HG02884 (cell line): ENCODE measurements around the gene TUBB2B.
"Not testable (repeated sequence)": the region's sequence is repeated elsewhere in the genome, so short reads cannot be mapped to it uniquely, and the experiment has no call there.

Experiments used
- ATAC-seq: cut with Tn5 transposase; IDR thresholded peaks from one replicate; pipeline ENCODE4 v1.9.1; 2021; ENCODE audit warnings: mild to moderate bottlenecking, moderate library complexity; ENCODE audit not compliant: unreplicated experiment

TUBB2B gene

GRCh38 chr6:3212261-3212660 lies 15.2 kb downstream of the TUBB2B start:
- no peak for ATAC-seq

- ATAC-seq, result no peak
These were observed 15.8 kb downstream of the TUBB2B start for GRCh38 chr6:3211681-3212080.

- no peak for ATAC-seq
These were observed 17.3 kb downstream of the TUBB2B start for GRCh38 chr6:3210024-3210610.

- ATAC-seq, result peak; percentile 64
These were observed 18.1 kb downstream of the TUBB2B start for GRCh38 chr6:3209114-3210023.

- no peak for ATAC-seq
These were observed 18.7 kb downstream of the TUBB2B start for GRCh38 chr6:3208775-3209113.

GRCh38 chr6:3208098-3208774 lies 19.2 kb downstream of the TUBB2B start:
- no peak for ATAC-seq

GRCh38 chr6:3206339-3207015 lies 21.0 kb downstream of the TUBB2B start:
- ATAC-seq, result no peak

- ATAC-seq, result no peak
These were observed 21.5 kb downstream of the TUBB2B start for GRCh38 chr6:3205913-3206312.

- ATAC-seq, result no peak
These were observed 22.5 kb downstream of the TUBB2B start for GRCh38 chr6:3204921-3205320.

GRCh38 chr6:3202999-3203696 lies 24.3 kb downstream of the TUBB2B start:
- no peak for ATAC-seq

- ATAC-seq, result no peak
These were observed 26.1 kb downstream of the TUBB2B start for GRCh38 chr6:3201388-3201787.

- no peak for ATAC-seq
These were observed 26.8 kb downstream of the TUBB2B start for GRCh38 chr6:3200682-3201081.

- no peak for ATAC-seq
These were observed 28.1 kb downstream of the TUBB2B start for GRCh38 chr6:3199382-3199781.

GRCh38 chr6:3197734-3198133 lies 29.7 kb downstream of the TUBB2B start:
- not testable (repeated sequence) for ATAC-seq

- no peak for ATAC-seq
These were observed 30.7 kb downstream of the TUBB2B start for GRCh38 chr6:3196770-3197169.

- no peak for ATAC-seq
These were observed 31.6 kb downstream of the TUBB2B start for GRCh38 chr6:3195695-3196497.

GRCh38 chr6:3195420-3195694 lies 32.1 kb downstream of the TUBB2B start:
- ATAC-seq, result no peak

- ATAC-seq, result no peak
These were observed 32.7 kb downstream of the TUBB2B start for GRCh38 chr6:3194535-3195419.
